Stimulated activated CD8-positive, alpha-beta memory T cell treated with anti-CD3 and anti-CD28 coated beads, Interleukin-7, amount 100 ng/mL, for 48 hours (primary cell): ENCODE results near the gene NOC2L.

ENCODE experiments used
- DNase-seq, 2 donors: peaks; one replicate each; pipeline ENCODE4 v3.0.0-alpha.2; 2020; ENCODE audit warnings: low read depth in 1 of 2; ENCODE audit errors: extremely low read depth in 1 of 2

Gene NOC2L

DNA sequence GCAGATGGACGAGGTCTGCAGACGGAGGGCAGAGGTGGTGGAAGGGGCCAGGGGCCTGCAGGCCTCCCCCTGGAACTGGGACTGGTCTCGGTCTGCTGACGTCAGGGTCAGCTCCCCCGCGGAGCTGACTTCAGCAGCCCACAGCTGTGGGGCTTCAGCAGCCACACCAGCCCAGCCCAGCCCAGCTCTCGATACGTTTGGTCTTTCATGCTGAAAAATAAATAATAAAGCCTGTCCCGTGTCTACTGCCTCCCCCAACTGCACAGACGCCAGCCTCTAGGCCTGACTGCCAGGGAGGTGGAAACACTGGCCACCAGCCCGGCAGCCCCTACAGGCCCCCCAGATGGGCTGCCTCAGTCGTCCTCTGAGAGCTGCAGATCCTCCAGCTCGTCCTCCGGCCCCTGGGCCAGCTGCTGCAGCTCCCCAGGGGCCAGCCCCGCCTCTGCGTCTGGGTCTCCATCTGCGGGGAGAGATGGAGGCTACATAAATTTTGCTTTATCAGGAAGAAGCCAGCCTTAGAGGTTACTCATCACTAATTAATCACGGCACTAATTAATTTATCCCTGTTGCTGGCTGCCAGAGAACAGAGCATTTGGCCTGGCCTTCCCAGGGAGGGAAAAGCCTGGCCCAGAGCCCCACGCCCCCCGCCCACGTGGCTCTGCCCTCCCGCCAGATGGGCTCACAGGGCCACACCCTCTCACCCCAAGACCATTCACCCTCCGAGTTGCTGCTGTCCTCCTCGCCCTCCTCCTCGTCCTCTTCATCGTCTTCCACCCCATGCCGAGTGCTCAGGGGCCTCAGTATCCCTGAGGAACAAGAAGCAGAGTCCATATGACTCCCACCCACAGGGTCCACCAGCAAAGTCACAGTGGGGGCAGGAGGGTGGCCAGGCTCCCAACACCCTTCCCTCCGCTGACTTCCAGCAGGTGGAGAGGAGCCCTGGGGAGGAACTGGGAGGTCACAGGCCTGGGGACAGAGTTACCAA lies 14.4 kb downstream of the NOC2L start:
- no peak for DNase-seq

DNA sequence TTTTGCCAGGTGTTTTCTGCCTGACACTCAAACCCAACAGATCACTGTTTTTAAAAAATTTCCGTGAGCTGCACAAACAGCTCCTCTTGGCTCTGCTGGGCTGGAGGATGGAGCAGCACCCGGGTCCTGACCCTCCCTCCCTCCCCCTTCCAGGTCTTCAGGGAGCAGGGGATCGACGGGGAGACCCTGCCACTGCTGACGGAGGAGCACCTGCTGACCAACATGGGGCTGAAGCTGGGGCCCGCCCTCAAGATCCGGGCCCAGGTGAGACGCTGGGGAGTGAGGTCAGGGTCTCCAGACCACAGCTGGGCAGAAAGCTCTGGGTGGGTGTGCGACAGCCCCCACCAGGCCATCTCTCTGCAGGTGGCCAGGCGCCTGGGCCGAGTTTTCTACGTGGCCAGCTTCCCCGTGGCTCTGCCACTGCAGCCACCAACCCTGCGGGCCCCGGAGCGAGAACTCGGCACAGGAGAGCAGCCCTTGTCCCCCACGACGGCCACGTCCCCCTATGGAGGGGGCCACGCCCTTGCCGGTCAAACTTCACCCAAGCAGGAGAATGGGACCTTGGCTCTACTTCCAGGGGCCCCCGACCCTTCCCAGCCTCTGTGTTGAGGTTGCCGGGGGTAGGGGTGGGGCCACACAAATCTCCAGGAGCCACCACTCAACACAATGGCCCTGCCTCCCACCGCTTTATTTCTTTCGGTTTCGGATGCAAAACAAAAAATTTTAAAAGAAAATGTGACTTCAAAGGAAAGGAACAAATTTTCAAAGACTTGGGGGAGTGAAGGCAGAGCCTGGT lies 15.3 kb downstream of the NOC2L start:
- no peak for DNase-seq

DNA sequence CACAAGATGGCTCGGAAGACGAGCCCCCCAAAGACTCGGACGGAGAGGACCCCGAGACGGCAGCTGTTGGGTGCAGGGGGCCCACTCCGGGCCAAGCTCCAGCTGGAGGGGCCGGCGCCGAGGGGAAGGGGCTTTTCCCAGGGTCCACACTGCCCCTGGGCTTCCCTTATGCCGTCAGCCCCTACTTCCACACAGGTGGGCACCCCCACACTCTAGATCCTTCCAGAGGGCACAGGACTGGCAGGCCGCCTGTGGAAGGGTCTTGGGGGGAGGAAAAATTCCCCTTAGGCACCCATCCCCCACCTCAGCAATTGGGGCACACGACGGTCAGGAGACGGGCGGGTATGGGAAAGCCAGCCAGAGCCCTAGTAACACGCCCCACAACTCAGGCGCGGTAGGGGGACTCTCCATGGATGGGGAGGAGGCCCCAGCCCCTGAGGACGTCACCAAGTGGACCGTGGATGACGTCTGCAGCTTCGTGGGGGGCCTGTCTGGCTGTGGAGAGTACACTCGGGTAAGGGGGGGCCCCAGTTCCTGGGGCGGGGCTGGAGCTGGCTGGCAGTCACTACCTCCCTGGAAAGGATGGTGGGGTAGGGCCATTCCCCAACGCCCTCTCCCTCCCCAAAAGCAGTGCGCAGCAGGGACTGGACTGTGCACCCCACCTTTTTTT lies 16.1 kb downstream of the NOC2L start:
- DNase-seq: no peak

DNA sequence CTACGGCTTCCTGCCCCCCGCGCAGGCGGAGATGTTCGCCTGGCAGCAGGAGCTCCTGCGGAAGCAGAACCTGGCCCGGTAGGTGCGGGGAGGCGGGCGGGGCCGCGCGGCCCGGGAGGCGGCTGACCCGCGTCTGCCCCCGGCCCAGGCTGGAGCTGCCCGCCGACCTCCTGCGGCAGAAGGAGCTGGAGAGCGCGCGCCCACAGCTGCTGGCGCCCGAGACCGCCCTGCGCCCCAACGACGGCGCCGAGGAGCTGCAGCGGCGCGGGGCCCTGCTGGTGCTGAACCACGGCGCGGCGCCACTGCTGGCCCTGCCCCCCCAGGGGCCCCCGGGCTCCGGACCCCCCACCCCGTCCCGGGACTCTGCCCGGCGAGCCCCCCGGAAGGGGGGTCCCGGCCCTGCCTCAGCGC lies 16.6 kb downstream of the NOC2L start:
- no peak for DNase-seq

DNA sequence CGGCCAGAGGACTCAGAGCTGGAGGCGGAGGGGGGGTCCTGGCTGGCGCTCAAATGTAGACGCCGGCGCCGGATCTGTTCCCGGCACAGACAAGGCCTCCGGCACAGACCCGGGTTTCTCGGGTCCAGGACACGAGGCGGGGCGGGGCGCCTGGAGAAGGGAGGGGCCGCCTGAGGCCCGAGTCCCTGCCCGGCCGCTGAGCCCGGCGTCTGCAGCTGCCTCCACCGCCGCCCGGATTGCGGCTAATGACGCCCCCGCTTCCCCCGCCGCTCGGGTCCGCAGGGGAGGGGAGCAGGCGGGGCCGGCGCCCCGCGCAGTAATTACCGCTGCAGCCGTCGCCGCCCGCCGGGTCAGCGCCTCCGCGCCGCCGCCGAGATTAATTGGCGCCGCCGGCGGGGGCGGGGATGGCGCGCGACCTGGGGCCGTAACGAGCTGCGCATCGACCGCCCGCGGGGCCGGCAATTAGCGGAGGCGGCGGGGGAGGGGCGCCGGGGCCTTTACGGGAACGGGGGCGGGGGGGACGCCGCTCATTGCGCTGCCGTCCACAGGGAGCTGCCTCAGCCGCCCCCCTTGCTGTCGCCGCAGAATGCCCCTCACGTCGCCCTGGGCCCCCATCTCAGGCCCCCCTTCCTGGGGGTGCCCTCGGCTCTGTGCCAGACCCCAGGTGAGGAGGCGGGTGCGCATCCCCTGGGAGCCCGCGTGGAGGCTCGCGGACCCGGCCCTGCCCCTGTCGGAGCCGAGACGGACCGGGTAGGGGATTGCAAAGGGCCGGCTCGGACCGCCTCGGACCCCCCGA lies 17.3 kb downstream of the NOC2L start:
- DNase-seq: no peak

DNA sequence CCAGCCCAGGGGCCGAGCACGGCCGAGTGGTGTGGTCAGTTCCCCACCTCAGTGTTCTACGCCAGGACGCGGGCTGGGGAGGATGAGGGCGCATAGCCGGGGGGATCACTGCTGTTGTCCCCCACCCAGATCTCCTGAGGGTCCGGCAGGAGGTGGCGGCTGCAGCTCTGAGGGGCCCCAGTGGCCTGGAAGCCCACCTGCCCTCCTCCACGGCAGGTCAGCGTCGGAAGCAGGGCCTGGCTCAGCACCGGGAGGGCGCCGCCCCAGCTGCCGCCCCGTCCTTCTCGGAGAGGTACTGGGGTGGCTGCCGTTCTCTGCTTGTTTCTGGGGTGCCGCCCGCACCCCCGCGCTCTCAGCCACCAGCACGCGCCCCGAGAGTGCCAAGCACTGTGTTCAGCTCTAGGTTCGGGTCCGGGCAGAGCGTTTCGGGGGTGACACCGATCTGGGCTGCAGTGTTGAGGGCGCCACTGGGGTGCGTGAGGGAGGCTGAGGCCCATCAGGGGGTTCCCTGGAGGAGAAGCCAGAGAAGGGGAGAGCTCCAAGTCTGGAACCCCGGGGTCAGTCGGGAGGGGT lies 18.0 kb downstream of the NOC2L start:
- no peak for DNase-seq

DNA sequence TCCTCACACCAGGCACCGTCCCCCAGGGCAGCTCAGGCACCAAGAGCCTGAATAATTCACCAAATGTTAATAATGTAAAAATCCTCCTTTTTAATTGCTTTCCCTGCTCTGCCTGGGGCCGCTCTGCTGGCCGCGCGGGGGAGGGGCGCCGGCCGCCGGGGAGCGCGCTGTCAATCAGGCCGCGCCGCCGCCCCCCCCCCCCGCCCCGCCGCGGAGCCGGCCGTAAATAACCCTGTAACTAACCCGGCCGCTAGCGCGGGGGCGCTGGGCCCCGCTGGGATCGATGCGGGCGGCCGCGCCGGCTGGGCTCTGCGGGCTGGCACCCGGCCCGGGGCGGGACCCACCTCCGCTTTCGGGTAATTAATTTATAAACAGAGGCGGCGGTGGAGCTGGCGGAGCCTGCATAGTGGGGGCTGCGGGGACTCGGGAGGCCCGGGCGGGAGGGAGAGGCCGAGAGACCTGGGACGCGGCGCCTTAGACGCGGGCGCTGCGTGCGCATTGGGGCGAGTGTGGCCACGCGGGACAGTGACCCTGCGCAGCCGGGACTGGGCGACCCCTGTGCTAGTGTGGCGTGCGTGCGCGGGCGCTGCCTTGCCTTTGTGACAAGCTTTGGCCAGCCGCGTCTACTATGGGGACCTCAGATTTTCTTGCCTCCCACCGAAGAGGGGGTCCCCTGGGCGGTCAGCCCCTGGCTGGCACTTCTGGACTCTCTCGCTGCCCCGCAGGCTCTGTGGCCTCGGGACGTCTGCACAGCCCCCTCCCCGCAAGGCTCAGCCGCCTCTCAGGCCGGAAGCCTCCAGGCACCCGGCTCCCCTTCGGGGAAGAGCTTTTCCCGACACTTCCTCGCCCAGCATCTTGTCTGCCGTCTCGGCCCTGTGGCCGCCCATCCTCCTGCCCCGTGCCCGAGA lies 18.7 kb downstream of the NOC2L start:
- DNase-seq: no peak

DNA sequence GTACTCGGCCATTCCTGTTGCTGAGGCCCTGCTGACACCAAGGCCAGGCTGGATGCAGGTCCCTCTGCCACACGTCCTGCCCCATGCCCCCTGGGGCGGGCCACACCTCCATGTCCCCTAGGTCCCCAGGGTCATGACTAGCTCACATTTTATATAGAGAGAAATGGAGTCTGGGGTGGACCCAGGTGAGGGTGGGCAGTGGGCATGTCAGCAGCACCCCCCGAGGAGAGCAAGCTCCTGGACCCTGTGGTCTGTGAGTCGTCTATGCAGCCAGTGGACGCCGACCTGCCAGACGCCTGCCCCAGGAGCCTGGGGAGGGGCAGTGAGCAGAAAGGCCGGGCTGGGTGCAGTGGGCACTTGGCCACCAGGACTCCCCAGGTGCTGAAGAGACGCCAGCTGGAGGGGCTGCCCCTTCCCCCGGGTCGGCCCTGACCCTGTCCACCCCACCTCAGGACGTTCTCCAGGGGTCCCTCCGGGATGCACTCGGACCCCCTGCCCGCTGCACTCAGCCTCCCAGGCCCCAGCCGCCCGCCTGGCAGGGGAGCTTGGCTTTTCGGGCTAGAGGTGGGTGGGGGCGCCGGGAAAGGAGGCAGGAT lies 19.4 kb downstream of the NOC2L start:
- DNase-seq: no peak

DNA sequence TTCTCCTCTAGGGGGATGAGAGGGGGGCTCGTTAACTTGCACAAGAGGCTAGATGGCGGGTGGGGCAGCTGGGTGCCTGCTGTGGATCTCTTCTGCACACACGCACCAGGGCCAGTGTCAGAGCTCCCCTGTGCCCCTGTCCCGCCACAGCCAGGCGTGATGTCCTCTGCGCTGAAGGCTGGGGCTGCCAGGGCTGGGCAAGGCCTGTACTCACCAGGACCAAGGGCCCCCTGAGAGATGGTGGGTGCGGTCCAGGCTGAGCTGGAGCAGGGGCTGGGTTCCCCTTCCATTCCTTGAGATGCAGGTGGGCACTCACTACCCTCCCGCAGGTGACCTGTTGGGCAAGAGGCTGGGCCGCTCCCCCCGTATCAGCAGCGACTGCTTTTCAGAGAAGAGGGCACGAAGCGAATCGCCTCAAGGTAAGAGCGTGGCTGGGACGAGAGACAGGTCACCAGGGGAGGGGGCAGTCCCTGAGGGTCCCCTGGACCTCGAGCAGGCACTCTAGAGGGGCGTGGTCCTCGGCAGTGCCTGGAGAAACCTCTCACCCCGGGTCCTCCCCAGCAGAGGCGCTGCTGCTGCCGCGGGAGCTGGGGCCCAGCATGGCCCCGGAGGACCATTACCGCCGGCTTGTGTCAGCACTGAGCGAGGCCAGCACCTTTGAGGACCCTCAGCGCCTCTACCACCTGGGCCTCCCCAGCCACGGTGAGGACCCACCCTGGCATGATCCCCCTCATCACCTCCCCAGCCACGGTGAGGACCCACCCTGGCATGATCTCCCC lies 20.2 kb downstream of the NOC2L start:
- no peak for DNase-seq

DNA sequence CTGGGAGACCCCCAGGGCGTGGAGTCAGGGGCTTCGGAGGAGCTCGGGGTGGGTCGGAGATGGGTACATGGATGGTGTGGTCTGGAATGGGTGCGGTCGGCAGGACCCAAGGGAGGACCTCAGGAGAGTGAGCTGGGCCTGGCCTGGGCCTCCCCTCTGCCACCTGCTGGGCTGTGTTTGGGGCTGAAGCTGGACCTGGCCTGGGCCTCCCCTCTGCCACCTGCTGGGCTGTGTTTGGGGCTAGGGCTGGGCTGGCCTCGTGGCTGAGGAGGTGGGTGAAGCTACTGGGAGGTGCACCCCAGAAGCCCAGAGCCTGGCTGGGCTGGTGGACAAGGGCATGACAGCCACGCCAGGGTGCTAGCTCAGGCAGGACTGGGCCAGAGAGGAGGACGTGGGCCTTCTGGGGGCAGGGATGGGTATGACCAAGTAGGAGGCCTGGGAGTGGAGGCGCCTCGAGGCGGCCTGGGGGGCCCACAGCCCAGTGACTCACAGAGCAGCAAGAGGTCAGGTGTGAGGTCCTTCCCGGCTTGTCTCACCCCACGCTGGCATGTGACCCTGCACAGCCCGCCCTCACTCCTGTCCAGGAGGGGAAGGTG lies 20.9 kb downstream of the NOC2L start:
- DNase-seq: no peak

DNA sequence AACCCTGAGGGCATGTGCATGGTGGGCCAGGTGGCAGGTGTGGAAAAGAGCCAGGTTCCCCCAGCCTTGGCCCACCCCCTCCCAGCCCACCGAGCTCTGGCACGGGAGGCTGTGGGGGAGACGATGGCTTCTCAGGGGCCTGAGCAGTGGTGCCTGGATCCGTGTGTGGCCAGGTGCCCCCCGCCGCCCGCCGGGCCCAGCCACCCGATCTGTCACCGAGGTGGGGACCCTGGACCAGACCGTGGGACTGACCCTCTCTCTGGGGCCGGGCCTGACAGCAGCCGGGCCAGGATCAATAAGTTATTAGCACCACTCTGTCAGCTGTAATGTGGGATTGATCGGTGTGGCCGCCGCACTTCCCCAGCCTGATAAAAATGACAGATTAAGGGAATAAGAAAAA lies 21.5 kb downstream of the NOC2L start:
- no peak for DNase-seq

DNA sequence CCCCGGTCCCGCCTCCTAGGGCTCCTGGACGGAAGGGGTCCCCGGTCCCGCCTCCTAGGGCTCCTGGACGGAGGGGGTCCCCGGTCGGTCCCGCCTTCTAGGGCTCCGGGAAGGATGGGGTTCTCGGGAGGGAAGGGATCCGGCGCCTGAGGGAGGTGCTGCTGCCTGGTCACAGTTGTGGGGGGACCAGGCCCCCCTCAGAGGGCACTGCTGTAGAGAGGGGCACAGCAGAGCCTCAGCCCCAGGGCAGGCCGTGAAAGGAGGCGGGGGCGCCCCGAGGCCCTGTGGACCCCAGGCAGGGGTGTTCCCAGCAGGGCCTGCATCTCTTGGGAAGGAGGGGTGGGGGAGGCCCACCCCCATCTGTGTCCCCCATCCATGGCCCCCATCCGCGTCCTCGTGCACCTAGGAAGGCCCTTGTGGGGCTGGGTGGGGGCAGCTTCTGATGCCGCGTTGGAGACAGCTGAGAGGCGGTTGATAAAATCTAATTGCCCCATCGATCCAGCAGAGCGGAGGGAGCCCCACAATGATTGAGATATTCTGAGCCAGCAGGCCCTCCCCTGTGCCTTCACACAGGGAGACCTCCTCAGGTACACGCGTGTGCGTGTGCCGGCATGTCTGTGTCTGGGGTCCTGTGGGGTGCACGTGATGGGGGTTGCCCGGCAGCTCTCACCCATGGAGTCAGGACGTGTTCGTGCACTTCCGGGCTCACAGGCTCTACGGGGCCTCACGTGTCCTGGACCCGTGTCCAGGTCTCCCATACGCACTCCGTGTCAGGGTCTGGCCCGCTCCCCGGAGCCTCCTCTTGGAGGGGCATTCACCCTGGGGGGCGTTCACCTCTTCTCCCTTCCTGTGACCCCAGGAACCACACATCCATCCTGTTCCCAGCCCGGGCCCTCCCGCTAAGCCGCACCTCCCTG lies 22.4 kb downstream of the NOC2L start:
- DNase-seq: no peak

DNA sequence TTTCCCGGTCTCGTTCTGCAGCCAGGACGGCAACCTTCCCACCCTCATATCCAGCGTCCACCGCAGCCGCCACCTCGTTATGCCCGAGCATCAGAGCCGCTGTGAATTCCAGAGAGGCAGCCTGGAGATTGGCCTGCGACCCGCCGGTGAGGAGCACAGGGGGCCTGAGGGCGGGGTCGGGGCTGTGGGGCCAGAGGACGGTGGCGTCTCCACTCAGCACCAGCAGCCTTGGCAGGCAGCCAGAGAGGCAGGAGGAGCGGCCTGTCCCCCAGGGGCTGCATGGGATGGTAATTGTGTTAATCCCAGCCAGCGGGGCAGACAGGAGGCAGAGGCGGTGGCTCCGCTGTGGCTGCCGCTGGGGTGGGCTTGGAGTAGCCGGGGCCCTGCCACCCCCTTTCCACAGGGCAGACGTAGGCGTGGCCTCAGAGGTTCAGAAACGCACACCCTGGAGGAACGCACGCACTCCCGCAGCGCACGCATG lies 23.3 kb downstream of the NOC2L start:
- DNase-seq: no peak

DNA sequence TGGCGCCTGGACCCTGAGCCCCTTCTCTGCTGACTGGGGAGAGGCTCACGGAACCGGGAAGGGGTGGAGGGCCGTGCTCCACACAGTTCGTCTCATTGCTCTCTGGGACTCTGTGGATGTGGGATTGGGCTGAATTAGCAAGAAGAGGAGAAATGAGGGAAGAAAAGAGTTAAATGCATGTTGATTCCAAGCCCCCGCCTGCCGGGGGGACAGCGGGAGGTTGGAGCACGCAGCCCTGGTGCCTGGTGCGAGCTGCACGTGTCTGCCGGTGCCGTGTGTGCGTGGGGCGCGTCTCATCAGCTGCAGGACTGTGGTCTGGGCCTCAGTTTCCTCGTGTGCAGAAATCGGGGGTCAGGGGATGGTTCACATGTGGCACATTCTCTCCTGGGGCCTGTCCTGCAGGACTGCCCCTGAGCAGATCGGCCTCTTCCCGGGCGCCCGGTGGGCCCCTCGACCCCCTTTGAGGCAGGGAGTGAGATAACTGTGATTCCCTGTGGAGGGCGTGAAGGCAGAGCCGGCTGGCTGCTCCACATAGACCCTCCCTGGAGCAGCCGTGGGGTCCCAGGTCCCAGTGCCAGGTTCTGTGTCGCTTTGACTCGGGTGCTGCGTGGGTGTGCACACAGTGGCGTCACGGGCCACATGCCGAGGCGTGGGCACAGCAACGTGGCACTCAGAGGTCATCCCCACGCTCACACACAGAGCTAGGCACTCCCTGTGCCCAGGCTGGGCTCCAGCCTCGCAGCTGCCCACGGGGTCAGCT lies 23.9 kb downstream of the NOC2L start:
- no peak for DNase-seq

DNA sequence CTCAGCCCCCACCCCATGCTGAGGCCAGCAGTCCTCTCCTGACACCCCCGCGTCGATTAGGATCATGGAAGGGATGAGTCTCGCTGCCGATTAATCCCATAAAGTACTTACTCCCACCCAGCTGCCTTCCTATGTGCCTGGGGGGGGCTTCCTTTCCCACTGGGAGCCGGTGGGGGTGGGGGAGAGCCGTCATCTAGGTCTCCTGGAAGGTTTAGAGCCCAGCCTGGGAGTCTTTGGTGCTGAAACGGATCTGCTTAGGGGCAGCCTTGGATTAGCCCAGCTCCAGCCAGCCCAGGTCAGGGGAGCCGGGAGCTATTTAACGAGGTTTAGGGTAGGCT lies 25.5 kb downstream of the NOC2L start:
- DNase-seq: no peak
